GM23338 (cell line): ENCODE data around the gene CHI3L1. TPM values are rescaled to one million over a fixed set of nuclear protein-coding genes. Genes with fewer than 3 reads are reported as not detected.

Experiments
- ATAC-seq: fragments of 200-7000 bp; cut with Tn5 transposase; 3 replicates; pipeline ENCODE4 v1.9.1; 2020
- DNase-seq: peaks from one replicate; pipeline ENCODE4 v3.0.0-alpha.2; 2015; ENCODE audit warnings: low spot score
- H2AFZ ChIP-seq: fragments of 200-600 bp; sonication (generic); 2 replicates; pipeline ENCODE4 v1.8.0; 2016; ENCODE audit warnings: antibody characterized with exemption, mild to moderate bottlenecking, moderate library complexity
- H3F3A ChIP-seq: fragments of 200-600 bp; sonication (generic); replicated peaks from 2 replicates; pipeline ENCODE4 v1.8.0; 2017; ENCODE audit warnings: antibody characterized with exemption, mixed run types, low read depth
- H3K27ac ChIP-seq: fragments of 200-600 bp; sonication (generic); 2 replicates; pipeline ENCODE4 v1.6.1; 2016; ENCODE audit warnings: low read depth
- H3K27me3 ChIP-seq: fragments of 200-600 bp; sonication (generic); 2 replicates; pipeline ENCODE4 v1.8.0; 2016; ENCODE audit warnings: mild to moderate bottlenecking, mixed run types, moderate library complexity; ENCODE audit not compliant: insufficient read depth
- H3K36me3 ChIP-seq: fragments of 200-600 bp; sonication (generic); 2 replicates; pipeline ENCODE4 v1.8.0; 2016; ENCODE audit warnings: mild to moderate bottlenecking; ENCODE audit not compliant: insufficient read depth
- H3K4me1 ChIP-seq: fragments of 200-600 bp; sonication (generic); 2 replicates; pipeline ENCODE4 v1.8.0; 2016; ENCODE audit warnings: mild to moderate bottlenecking, moderate library complexity; ENCODE audit not compliant: insufficient read depth
- H3K4me2 ChIP-seq: fragments of 200-600 bp; sonication (generic); 2 replicates; pipeline ENCODE4 v1.7.1; 2017; ENCODE audit warnings: mixed run types
- H3K4me3 ChIP-seq: fragments of 200-600 bp; sonication (generic); 2 replicates; pipeline ENCODE4 v1.6.1; 2016; ENCODE audit warnings: mixed run types
- H3K79me2 ChIP-seq: fragments of 200-600 bp; sonication (generic); replicated peaks from 2 replicates; pipeline ENCODE4 v1.8.0; 2017; ENCODE audit warnings: mild to moderate bottlenecking; ENCODE audit not compliant: insufficient read depth
- H3K9me2 ChIP-seq: fragments of 200-600 bp; sonication (generic); 2 replicates; pipeline ENCODE4 v1.8.0; 2017; ENCODE audit not compliant: insufficient read depth
- H4K20me1 ChIP-seq: fragments of 200-600 bp; sonication (generic); replicated peaks from 2 replicates; pipeline ENCODE4 v1.8.0; 2017; ENCODE audit warnings: mild to moderate bottlenecking; ENCODE audit not compliant: insufficient read depth
- H3K27ac Mint-ChIP-seq: 2 replicates; pipeline ENCODE4 v1.8.0; 2020; ENCODE audit warnings: inconsistent platforms, mild to moderate bottlenecking, moderate library complexity, mixed read lengths
- H3K27me3 Mint-ChIP-seq: 3 replicates; pipeline ENCODE4 v1.8.0; 2022; ENCODE audit warnings: low read depth, mild to moderate bottlenecking, moderate library complexity, mixed read lengths, inconsistent platforms; ENCODE audit not compliant: insufficient read depth, poor library complexity
- H3K36me3 Mint-ChIP-seq: 3 replicates; pipeline ENCODE4 v1.8.0; 2021; ENCODE audit warnings: low read depth, mild to moderate bottlenecking, inconsistent platforms, moderate library complexity, mixed read lengths
- H3K4me1 Mint-ChIP-seq: 3 replicates; pipeline ENCODE4 v1.8.0; 2020; ENCODE audit warnings: mild to moderate bottlenecking, inconsistent platforms, mixed read lengths
- H3K4me3 Mint-ChIP-seq: 3 replicates; pipeline ENCODE4 v1.8.0; 2021; ENCODE audit warnings: moderate library complexity, mild to moderate bottlenecking, inconsistent platforms, mixed read lengths
- H3K9me3 Mint-ChIP-seq: 3 replicates; pipeline ENCODE4 v1.8.0; 2020; ENCODE audit warnings: moderate library complexity, mild to moderate bottlenecking, inconsistent platforms, mixed read lengths
- CTCF ChIP-seq, 2 experiments: fragments of 200-600 bp in 1 of 2; sonication (generic) in 1 of 2; conservative IDR thresholded peaks; 2 replicates each; pipeline versions ENCODE4 v1.5.1 to v1.6.1; 2016 to 2017; ENCODE audit warnings: antibody characterized with exemption in 2 of 2, low read depth in 2 of 2, mild to moderate bottlenecking in 2 of 2, moderate library complexity in 1 of 2
- EZH2 ChIP-seq: fragments of 200-600 bp; sonication (generic); IDR thresholded peaks from one replicate; pipeline ENCODE4 v1.8.0; 2017; ENCODE audit warnings: antibody characterized with exemption, mild to moderate bottlenecking, low read depth; ENCODE audit not compliant: unreplicated experiment
- EZH2phosphoT487 ChIP-seq: fragments of 200-600 bp; sonication (generic); IDR thresholded peaks from one replicate; pipeline ENCODE4 v1.8.1; 2018; ENCODE audit warnings: antibody characterized with exemption; ENCODE audit not compliant: unreplicated experiment
- JUNB ChIP-seq: IDR thresholded peaks from one replicate; pipeline ENCODE4 v1.6.1; 2016; ENCODE audit warnings: antibody characterized with exemption; ENCODE audit not compliant: unreplicated experiment
- NANOG ChIP-seq: IDR thresholded peaks from 2 replicates; pipeline ENCODE4 v1.6.1; 2016; ENCODE audit warnings: antibody characterized with exemption, borderline replicate concordance
- POLR2AphosphoS5 ChIP-seq: IDR thresholded peaks from 2 replicates; pipeline ENCODE4 v1.6.1; 2016; ENCODE audit warnings: antibody characterized with exemption, low read depth
- STAT1 ChIP-seq: IDR thresholded peaks from one replicate; pipeline ENCODE4 v1.6.1; 2016; ENCODE audit warnings: antibody characterized with exemption; ENCODE audit not compliant: unreplicated experiment
- polyA plus RNA-seq: library from polyadenylated mRNA; unstranded; fragments of >200 nt; fragmentation: Nextera tagmentation; extraction: Ambion mirVana; gene quantifications from 2 replicates; pipeline ENCODE4 v1.2.1, GENCODE V29; 2016
- total RNA-seq: library from RNA; depleted of rRNA; stranded (reverse); fragments of >200 nt; shearing (Covaris generic); gene quantifications from 2 replicates; pipeline ENCODE4 v1.2.3, GENCODE V29; 2014
- TF ChIP-seq, protein P1 (sequence below): fragments of 250-450 bp; sonication (Bioruptor Pico); IDR thresholded peaks from 2 replicates; pipeline ENCODE4 v1.5.0; 2020; ENCODE audit warnings: mild to moderate bottlenecking, moderate library complexity
- TF ChIP-seq, protein P2 (sequence below): IDR thresholded peaks from 2 replicates; pipeline ENCODE4 v1.6.1; 2016; ENCODE audit warnings: antibody characterized with exemption

Gene CHI3L1
- total and polyA plus RNA-seq, 2 experiments from 2014 or later: 0.76 TPM; not detected in 1

DNA sequence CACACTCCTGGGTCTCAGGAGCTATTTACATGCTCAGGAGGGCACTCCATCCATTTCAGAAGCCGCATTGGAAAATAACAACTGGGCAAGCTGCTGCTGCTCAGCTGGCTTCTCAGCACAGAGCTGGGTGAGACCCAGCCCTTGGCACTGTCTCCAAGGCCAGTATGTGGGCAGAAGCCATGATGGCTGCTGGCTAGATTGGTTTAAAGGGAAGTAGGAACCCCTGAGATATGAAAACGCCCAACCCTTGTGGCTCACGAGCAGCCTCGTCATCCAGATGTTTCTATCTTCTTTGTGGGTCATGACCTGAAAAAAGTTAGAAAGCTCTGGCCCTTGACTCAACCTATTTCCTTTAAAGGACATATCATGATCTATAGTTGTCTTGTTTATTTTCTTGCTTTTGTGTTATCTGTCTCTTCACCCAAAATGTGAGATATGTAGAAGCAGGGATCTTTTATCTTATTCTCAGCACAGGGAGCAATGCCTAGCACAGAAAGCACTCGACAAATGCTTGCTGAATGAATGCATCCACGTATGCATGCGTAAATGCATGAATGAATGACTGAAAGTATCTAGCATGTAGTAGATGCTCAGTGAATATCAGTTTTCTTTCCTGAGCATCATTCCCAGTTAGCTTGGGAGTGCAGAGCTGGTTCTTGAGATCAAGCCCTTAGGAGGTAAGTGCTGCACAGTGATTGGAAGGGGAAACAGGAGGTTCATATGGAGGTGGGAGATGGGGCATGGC lies 22.4 kb downstream of the CHI3L1 start:
- peaks cover 7% of the 10 kb centered on the region for H3K27me3 Mint-ChIP-seq
- no peaks in the 10 kb centered on the region for H3K27me3 ChIP-seq
- no peak overlapping the region for H3K27ac ChIP-seq
- H2AFZ ChIP-seq: no peak overlapping the region
- H4K20me1 ChIP-seq: no peaks in the 10 kb centered on the region
- no peak overlapping the region for H3K4me3 Mint-ChIP-seq
- H3K4me3 ChIP-seq: no peak overlapping the region
- ATAC-seq (no peak), DNase-seq (no peak)
- no peak overlapping the region for H3K27ac Mint-ChIP-seq
- no peak for TF ChIP-seq EZH2phosphoT487
- no peaks in the 10 kb centered on the region for H3K79me2 ChIP-seq
- H3K4me1 ChIP-seq: no peaks in the 10 kb centered on the region
- H3K9me3 Mint-ChIP-seq: peaks cover 2% of the 10 kb centered on the region; the same call in 1 of the 3 replicates
- H3K9me2 ChIP-seq: no peaks in the 10 kb centered on the region
- H3K4me2 ChIP-seq: no peak overlapping the region
- peaks cover 5% of the 10 kb centered on the region; the same call in 2 of the 3 replicates for H3K36me3 Mint-ChIP-seq
- H3K36me3 ChIP-seq: no peaks in the 10 kb centered on the region
- H3F3A ChIP-seq: no peaks in the 10 kb centered on the region
- peaks cover 2% of the 10 kb centered on the region; the same call in 1 of the 3 replicates for H3K4me1 Mint-ChIP-seq

DNA sequence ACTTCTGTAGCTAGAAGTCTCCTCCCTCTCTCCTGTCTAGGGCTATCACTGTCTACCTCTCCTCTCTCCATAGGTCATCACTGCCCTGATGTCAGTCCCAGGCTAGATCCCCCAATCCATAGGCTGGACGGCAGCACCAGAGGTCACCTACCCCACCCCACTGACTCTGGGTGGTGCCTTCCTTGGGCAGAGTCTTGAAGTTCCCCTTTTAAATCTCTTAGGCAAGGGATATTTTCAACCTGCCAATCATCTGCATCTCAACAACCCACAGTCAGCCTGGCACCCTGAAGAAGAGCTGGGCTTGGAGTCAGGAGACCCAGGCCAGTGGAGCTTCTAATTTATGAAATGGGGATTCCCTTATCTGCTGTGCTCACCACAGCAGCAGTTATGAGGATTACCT lies 24.1 kb downstream of the CHI3L1 start:
- Histone ChIP-seq H3F3A (no peaks in the 10 kb centered on the region), H3K4me2 (no peak overlapping the region), H4K20me1 (no peaks in the 10 kb centered on the region), H3K4me3 (no peak overlapping the region), H3K4me1 (no peaks in the 10 kb centered on the region), H3K79me2 (no peaks in the 10 kb centered on the region), H2AFZ (no peak overlapping the region), H3K27ac (no peak overlapping the region), H3K9me2 (no peaks in the 10 kb centered on the region), H3K27me3 (no peaks in the 10 kb centered on the region), H3K36me3 (no peaks in the 10 kb centered on the region)
- Mint-ChIP-seq H3K4me3 (no peak overlapping the region), H3K27me3 (peaks cover 5% of the 10 kb centered on the region), H3K9me3 (peaks cover 9% of the 10 kb centered on the region; the same call in 1 of the 3 replicates), H3K4me1 (peaks cover 2% of the 10 kb centered on the region; the same call in 1 of the 3 replicates), H3K27ac (no peak overlapping the region), H3K36me3 (peaks cover 5% of the 10 kb centered on the region; the same call in 2 of the 3 replicates)
- ATAC-seq: no peak
- no peak for TF ChIP-seq CTCF (conservative IDR thresholded peaks at IDR 0.05; ENCODE audit: low read depth in 2 of 2)
- no peak for TF ChIP-seq NANOG
- TF ChIP-seq EZH2: no peak
- no peak for TF ChIP-seq POLR2AphosphoS5
- no peak for TF ChIP-seq EZH2phosphoT487
- TF ChIP-seq, protein P1, sequence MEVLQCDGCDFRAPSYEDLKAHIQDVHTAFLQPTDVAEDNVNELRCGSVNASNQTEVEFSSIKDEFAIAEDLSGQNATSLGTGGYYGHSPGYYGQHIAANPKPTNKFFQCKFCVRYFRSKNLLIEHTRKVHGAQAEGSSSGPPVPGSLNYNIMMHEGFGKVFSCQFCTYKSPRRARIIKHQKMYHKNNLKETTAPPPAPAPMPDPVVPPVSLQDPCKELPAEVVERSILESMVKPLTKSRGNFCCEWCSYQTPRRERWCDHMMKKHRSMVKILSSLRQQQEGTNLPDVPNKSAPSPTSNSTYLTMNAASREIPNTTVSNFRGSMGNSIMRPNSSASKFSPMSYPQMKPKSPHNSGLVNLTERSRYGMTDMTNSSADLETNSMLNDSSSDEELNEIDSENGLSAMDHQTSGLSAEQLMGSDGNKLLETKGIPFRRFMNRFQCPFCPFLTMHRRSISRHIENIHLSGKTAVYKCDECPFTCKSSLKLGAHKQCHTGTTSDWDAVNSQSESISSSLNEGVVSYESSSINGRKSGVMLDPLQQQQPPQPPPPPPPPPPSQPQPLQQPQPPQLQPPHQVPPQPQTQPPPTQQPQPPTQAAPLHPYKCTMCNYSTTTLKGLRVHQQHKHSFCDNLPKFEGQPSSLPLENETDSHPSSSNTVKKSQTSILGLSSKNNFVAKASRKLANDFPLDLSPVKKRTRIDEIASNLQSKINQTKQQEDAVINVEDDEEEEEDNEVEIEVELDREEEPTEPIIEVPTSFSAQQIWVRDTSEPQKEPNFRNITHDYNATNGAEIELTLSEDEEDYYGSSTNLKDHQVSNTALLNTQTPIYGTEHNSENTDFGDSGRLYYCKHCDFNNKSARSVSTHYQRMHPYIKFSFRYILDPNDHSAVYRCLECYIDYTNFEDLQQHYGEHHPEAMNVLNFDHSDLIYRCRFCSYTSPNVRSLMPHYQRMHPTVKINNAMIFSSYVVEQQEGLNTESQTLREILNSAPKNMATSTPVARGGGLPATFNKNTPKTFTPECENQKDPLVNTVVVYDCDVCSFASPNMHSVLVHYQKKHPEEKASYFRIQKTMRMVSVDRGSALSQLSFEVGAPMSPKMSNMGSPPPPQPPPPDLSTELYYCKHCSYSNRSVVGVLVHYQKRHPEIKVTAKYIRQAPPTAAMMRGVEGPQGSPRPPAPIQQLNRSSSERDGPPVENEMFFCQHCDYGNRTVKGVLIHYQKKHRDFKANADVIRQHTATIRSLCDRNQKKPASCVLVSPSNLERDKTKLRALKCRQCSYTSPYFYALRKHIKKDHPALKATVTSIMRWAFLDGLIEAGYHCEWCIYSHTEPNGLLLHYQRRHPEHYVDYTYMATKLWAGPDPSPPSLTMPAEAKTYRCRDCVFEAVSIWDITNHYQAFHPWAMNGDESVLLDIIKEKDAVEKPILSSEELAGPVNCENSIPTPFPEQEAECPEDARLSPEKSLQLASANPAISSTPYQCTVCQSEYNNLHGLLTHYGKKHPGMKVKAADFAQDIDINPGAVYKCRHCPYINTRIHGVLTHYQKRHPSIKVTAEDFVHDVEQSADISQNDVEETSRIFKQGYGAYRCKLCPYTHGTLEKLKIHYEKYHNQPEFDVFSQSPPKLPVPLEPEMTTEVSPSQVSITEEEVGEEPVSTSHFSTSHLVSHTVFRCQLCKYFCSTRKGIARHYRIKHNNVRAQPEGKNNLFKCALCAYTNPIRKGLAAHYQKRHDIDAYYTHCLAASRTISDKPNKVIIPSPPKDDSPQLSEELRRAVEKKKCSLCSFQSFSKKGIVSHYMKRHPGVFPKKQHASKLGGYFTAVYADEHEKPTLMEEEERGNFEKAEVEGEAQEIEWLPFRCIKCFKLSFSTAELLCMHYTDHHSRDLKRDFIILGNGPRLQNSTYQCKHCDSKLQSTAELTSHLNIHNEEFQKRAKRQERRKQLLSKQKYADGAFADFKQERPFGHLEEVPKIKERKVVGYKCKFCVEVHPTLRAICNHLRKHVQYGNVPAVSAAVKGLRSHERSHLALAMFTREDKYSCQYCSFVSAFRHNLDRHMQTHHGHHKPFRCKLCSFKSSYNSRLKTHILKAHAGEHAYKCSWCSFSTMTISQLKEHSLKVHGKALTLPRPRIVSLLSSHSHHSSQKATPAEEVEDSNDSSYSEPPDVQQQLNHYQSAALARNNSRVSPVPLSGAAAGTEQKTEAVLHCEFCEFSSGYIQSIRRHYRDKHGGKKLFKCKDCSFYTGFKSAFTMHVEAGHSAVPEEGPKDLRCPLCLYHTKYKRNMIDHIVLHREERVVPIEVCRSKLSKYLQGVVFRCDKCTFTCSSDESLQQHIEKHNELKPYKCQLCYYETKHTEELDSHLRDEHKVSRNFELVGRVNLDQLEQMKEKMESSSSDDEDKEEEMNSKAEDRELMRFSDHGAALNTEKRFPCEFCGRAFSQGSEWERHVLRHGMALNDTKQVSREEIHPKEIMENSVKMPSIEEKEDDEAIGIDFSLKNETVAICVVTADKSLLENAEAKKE (CRISPR knock-in tag): no peak
- TF ChIP-seq, protein P2, sequence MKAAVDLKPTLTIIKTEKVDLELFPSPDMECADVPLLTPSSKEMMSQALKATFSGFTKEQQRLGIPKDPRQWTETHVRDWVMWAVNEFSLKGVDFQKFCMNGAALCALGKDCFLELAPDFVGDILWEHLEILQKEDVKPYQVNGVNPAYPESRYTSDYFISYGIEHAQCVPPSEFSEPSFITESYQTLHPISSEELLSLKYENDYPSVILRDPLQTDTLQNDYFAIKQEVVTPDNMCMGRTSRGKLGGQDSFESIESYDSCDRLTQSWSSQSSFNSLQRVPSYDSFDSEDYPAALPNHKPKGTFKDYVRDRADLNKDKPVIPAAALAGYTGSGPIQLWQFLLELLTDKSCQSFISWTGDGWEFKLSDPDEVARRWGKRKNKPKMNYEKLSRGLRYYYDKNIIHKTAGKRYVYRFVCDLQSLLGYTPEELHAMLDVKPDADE: no peak
- TF ChIP-seq JUNB: no peak
- no peak for TF ChIP-seq STAT1
- DNase-seq: no peak
